WTC11 (cell line): ENCODE measurements around the gene LHX3. TPM values are rescaled to one million over a fixed set of nuclear protein-coding genes. Genes with fewer than 3 reads are reported as not detected.

Experiments
- ARID4B ChIP-seq: sonication (generic); formaldehyde crosslinking; IDR thresholded peaks from 2 replicates; pipeline ENCODE4 v1.8.0; 2023; ENCODE audit warnings: missing genetic modification reagents, mild to moderate bottlenecking, borderline replicate concordance
- ATF3 ChIP-seq: sonication (generic); formaldehyde crosslinking; conservative IDR thresholded peaks from 2 replicates; pipeline ENCODE4 v1.8.1; 2022; ENCODE audit warnings: mild to moderate bottlenecking, missing genetic modification reagents
- CBFB ChIP-seq: sonication (generic); formaldehyde crosslinking; IDR thresholded peaks from 2 replicates; pipeline ENCODE4 v1.8.1; 2022; ENCODE audit warnings: mild to moderate bottlenecking, low read depth, missing genetic modification reagents
- CREM ChIP-seq: sonication (generic); formaldehyde crosslinking; IDR thresholded peaks from 2 replicates; pipeline ENCODE4 v1.8.1; 2022; ENCODE audit warnings: mild to moderate bottlenecking, missing genetic modification reagents, moderate library complexity
- ERG ChIP-seq: fragments of 250-450 bp; sonication (Bioruptor Pico); IDR thresholded peaks from 2 replicates; pipeline ENCODE4 v1.8.0; 2021; ENCODE audit warnings: mild to moderate bottlenecking
- ESRRA ChIP-seq: sonication (generic); formaldehyde crosslinking; IDR thresholded peaks from 2 replicates; pipeline ENCODE4 v1.8.1; 2022; ENCODE audit warnings: mild to moderate bottlenecking, missing genetic modification reagents, borderline replicate concordance
- FOXK1 ChIP-seq: sonication (generic); formaldehyde crosslinking; IDR thresholded peaks from 2 replicates; pipeline ENCODE4 v1.8.0; 2022; ENCODE audit warnings: mild to moderate bottlenecking, moderate library complexity, missing genetic modification reagents
- FOXP1 ChIP-seq: sonication (generic); formaldehyde crosslinking; IDR thresholded peaks from 2 replicates; pipeline ENCODE4 v1.8.0; 2022; ENCODE audit warnings: missing genetic modification reagents, mild to moderate bottlenecking, moderate library complexity, borderline replicate concordance
- GABPB1 ChIP-seq: sonication (generic); formaldehyde crosslinking; IDR thresholded peaks from 2 replicates; pipeline ENCODE4 v1.8.1; 2023; ENCODE audit warnings: mild to moderate bottlenecking, missing genetic modification reagents
- HMGXB4 ChIP-seq: sonication (generic); formaldehyde crosslinking; IDR thresholded peaks from 2 replicates; pipeline ENCODE4 v1.8.1; 2023; ENCODE audit warnings: mild to moderate bottlenecking, moderate library complexity, missing genetic modification reagents
- MXD4 ChIP-seq: fragments of 250-450 bp; sonication (Bioruptor Pico); IDR thresholded peaks from 2 replicates; pipeline ENCODE4 v1.8.0; 2021; ENCODE audit warnings: mild to moderate bottlenecking, moderate library complexity, borderline replicate concordance
- NFATC4 ChIP-seq: fragments of 250-450 bp; sonication (Bioruptor Pico); IDR thresholded peaks from 2 replicates; pipeline ENCODE4 v1.9.0; 2021; ENCODE audit warnings: mild to moderate bottlenecking
- NFYB ChIP-seq: sonication (generic); formaldehyde crosslinking; conservative IDR thresholded peaks from 2 replicates; pipeline ENCODE4 v1.8.0; 2022; ENCODE audit warnings: low read depth, missing genetic modification reagents
- NR1H2 ChIP-seq: sonication (generic); formaldehyde crosslinking; IDR thresholded peaks from 2 replicates; pipeline ENCODE4 v1.9.0; 2021; ENCODE audit warnings: mild to moderate bottlenecking, moderate library complexity, missing genetic modification reagents
- NR3C1 ChIP-seq: sonication (generic); formaldehyde crosslinking; conservative IDR thresholded peaks from 2 replicates; pipeline ENCODE4 v1.8.1; 2023; ENCODE audit warnings: low read depth, mild to moderate bottlenecking, missing genetic modification reagents
- SMAD3 ChIP-seq: sonication (generic); formaldehyde crosslinking; IDR thresholded peaks from 2 replicates; pipeline ENCODE4 v1.8.0; 2022; ENCODE audit warnings: missing genetic modification reagents, mild to moderate bottlenecking, borderline replicate concordance
- SMAD4 ChIP-seq: sonication (generic); formaldehyde crosslinking; IDR thresholded peaks from 2 replicates; pipeline ENCODE4 v1.8.0; 2022; ENCODE audit warnings: mild to moderate bottlenecking, missing genetic modification reagents
- TEAD1 ChIP-seq: sonication (generic); formaldehyde crosslinking; IDR thresholded peaks from 2 replicates; pipeline ENCODE4 v1.8.0; 2022; ENCODE audit warnings: mild to moderate bottlenecking, missing genetic modification reagents
- ZBTB21 ChIP-seq: sonication (generic); formaldehyde crosslinking; IDR thresholded peaks from 2 replicates; pipeline ENCODE4 v1.8.1; 2023; ENCODE audit warnings: mild to moderate bottlenecking, missing genetic modification reagents, borderline replicate concordance
- ZNF396 ChIP-seq: fragments of 250-450 bp; sonication (Bioruptor Pico); IDR thresholded peaks from 2 replicates; pipeline ENCODE4 v1.8.0; 2021; ENCODE audit warnings: mild to moderate bottlenecking, moderate library complexity, borderline replicate concordance
- ZSCAN18 ChIP-seq: fragments of 250-450 bp; sonication (Bioruptor Pico); IDR thresholded peaks from 2 replicates; pipeline ENCODE4 v2.1.2; 2022; ENCODE audit warnings: mild to moderate bottlenecking, moderate library complexity
- total RNA-seq: library from RNA; stranded (reverse); gene quantifications from 3 replicates; pipeline ENCODE4 v1.2.3, GENCODE V29; 2021
- TF ChIP-seq, protein P1 (sequence below): sonication (generic); formaldehyde crosslinking; IDR thresholded peaks from 2 replicates; pipeline ENCODE4 v1.8.1; 2022; ENCODE audit warnings: low read depth, mild to moderate bottlenecking, moderate library complexity, missing genetic modification reagents, borderline replicate concordance
- TF ChIP-seq, protein P2 (sequence below): sonication (generic); formaldehyde crosslinking; conservative IDR thresholded peaks from 2 replicates; pipeline ENCODE4 v1.8.1; 2023; ENCODE audit warnings: mild to moderate bottlenecking, low read depth, missing genetic modification reagents, moderate library complexity
- TF ChIP-seq, protein P3 (sequence below): sonication (generic); formaldehyde crosslinking; IDR thresholded peaks from 2 replicates; pipeline ENCODE4 v1.8.1; 2023; ENCODE audit warnings: mild to moderate bottlenecking, missing genetic modification reagents, moderate library complexity

The LHX3 gene
- total RNA-seq, 1 experiment from 2014 or later, result not detected

DNA sequence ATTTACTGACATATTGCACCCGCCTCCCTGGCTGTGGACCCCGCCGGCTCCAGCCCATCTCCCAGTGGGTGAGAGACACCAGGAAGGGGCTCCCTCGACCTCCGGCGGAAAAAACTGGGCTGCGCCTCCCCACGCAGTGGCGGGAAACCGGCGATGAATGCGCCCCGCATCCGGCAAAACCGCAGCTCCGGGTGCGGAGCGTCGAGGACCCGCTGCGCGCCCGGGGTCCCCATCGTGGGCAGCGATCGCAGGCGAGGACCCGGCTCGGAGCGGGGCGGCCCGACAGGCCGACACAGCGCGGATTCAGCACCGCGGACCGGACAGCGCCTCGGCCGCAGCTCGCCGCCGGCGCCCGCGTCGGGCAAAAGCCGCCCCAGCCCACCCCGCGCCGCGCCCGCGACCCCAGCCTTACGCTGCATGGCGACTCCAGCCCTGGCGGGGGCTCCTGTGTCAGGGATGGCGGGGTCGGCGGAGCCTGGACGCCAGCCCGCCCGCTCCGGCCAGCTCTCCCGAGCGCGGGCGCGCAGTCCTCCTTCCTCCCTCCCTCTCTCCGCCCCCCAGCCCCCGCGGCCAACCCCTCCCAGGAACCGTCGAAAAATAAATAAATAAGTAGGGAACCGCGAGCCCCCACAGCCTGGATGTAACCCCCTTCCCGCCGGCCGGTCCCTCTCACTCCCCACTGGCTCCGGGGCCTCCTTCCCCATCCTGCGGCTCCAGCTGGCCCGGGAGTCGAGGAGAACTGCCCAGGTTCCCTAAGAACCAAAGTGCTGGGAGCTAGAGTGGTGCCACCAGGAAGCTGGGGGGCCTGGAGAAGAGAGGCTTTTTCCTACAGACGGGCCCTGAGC lies 3.1 kb downstream of the LHX3 start (continued):
- TF ChIP-seq ZSCAN18 (CRISPR knock-in tag) (no peak), CBFB (CRISPR knock-in tag) (no peak), MXD4 (CRISPR knock-in tag) (no peak), FOXK1 (peak; percentile 68; the same call in 1 of the 2 replicates), SMAD3 (CRISPR knock-in tag) (no peak), GABPB1 (CRISPR knock-in tag) (no peak), FOXP1 (peak; percentile 93), NFATC4 (no peak), SMAD4 (no peak), ERG (CRISPR knock-in tag) (no peak), ZNF396 (CRISPR knock-in tag) (no peak), CREM (no peak; the same call in 1 of the 2 replicates), ARID4B (CRISPR knock-in tag) (peak; percentile 82), ESRRA (peak; percentile 77; the same call in 1 of the 2 replicates), ATF3 (CRISPR knock-in tag) (no peak), HMGXB4 (CRISPR knock-in tag) (no peak), NR3C1 (no peak), NR1H2 (CRISPR knock-in tag) (no peak), NFYB (peak; percentile 26; the same call in 1 of the 2 replicates), TEAD1 (peak; percentile 83; the same call in 1 of the 2 replicates), ZBTB21 (CRISPR knock-in tag) (no peak)
- TF ChIP-seq, protein P1, sequence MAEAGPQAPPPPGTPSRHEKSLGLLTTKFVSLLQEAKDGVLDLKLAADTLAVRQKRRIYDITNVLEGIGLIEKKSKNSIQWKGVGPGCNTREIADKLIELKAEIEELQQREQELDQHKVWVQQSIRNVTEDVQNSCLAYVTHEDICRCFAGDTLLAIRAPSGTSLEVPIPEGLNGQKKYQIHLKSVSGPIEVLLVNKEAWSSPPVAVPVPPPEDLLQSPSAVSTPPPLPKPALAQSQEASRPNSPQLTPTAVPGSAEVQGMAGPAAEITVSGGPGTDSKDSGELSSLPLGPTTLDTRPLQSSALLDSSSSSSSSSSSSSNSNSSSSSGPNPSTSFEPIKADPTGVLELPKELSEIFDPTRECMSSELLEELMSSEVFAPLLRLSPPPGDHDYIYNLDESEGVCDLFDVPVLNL, result no peak
- TF ChIP-seq, protein P2, sequence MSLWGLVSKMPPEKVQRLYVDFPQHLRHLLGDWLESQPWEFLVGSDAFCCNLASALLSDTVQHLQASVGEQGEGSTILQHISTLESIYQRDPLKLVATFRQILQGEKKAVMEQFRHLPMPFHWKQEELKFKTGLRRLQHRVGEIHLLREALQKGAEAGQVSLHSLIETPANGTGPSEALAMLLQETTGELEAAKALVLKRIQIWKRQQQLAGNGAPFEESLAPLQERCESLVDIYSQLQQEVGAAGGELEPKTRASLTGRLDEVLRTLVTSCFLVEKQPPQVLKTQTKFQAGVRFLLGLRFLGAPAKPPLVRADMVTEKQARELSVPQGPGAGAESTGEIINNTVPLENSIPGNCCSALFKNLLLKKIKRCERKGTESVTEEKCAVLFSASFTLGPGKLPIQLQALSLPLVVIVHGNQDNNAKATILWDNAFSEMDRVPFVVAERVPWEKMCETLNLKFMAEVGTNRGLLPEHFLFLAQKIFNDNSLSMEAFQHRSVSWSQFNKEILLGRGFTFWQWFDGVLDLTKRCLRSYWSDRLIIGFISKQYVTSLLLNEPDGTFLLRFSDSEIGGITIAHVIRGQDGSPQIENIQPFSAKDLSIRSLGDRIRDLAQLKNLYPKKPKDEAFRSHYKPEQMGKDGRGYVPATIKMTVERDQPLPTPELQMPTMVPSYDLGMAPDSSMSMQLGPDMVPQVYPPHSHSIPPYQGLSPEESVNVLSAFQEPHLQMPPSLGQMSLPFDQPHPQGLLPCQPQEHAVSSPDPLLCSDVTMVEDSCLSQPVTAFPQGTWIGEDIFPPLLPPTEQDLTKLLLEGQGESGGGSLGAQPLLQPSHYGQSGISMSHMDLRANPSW (CRISPR knock-in tag), result no peak
- TF ChIP-seq, protein P3, sequence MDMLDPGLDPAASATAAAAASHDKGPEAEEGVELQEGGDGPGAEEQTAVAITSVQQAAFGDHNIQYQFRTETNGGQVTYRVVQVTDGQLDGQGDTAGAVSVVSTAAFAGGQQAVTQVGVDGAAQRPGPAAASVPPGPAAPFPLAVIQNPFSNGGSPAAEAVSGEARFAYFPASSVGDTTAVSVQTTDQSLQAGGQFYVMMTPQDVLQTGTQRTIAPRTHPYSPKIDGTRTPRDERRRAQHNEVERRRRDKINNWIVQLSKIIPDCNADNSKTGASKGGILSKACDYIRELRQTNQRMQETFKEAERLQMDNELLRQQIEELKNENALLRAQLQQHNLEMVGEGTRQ (CRISPR knock-in tag), result no peak; the same call in 1 of the 2 replicates
